ENCODE results near the gene RSPRY1.

RSPRY1 gene

DNA sequence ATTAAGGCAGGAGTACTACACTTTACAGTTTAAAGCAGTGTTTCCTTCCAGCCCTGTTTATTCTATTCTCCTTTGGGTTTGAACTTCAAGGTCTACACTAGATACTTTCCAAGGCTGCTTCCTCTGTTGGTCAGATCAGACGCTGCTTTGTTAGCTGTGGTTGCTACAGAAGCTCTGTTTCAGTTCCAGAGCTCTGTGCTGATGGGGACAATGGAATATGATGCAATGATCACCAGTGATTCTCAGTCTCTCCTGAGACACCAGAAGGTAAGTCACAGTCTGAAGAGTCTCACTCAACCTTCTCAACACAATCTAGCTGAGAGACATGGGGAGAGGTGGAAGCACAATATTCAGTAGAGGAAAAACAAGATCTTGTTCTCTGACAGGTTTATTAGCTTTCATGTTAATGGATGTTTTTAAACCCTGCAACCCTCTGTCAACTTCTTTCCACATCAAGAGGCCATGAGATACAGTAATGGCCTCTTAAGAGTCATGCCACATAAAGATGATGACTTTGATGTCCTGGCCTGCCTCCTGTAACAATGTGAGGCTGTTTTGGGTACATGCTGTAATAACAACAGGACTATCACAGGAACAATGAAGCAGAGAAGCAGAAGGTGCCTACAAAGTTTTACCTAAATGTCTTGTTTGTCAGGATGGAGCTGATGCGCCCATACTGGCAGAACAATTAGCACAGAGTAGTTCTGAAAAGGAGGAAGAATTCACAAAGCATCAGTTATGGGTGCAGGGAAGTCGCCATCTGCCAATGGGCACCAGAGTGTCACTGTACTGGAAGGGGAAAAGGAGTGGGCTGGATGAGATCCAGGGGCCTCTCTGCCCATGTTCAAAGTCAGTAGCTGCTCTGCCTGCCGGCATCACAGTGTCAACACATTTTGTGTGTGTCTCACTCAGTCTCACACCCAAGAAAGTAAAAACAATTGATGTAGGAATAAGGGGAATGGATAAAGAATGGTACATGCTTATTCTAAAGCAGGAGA lies 33.7 kb upstream of the RSPRY1 start:
- no peak for DNase-seq

DNA sequence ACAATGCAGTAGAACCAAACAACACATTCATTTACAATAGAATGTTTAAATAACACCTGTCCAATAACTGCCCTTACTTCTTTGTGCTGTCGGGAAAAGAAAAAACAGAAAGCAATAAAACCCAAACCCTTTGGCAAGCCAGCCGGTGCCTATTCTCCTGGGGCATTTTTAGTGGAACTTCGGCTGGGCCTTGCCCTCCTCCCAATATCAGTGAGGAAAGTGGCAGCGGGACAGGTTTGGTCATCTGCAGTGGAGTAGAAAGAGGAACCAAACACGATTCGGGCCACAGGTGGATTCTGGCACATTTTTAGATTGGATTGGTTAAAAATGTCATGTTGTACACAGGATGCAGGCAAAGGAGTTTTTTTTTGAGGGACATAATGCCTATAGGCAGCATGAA lies 32.3 kb upstream of the RSPRY1 start:
- DNase-seq: no peak

DNA sequence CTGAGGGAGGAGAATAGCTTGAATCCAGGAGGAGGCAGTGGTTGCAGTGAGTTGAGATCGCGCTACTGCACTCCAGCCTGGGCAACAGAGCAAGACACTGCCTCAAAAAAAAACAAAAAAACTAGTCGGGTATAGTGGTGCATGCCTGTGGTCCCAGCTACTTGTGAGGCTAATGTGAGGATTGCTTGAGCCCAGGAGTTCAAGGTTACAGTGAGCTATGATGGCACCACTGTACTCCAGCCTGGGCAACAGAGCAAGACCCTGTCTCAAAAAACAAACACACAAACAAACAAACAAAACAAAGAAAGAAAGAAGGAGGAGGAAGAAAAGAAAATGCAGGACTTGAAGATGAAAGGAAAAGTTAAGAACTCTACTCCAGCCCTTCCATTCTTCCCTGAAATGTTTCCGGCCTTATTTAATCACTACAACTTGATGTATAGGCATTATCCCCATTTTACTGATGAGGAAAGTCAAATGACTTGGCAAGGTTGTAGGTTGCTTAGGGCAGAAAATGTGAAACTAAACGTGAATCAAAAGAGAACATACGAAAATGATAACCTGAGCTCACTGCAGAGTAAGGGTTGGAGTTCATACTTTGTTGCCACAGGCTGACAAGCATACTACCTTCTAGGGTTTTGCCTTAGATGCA lies 30.3 kb upstream of the RSPRY1 start:
- DNase-seq: no peak

DNA sequence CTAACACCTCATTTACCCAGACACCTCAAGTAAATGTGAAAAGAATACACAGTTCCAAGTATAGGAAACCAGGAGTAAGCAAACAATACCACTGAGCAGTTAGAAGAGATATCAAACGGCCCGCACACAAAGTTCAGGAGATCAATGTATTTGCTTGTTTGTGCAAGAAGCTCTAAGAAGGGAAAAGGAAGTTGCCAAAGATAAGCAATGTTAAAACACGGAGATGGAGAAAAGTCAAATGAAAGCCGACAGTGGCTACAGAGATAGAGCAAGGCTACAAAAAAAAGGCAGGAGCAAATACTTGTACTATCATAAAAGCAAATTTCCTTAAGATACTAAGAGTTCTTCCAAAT lies 29.8 kb upstream of the RSPRY1 start:
- DNase-seq: no peak

DNA sequence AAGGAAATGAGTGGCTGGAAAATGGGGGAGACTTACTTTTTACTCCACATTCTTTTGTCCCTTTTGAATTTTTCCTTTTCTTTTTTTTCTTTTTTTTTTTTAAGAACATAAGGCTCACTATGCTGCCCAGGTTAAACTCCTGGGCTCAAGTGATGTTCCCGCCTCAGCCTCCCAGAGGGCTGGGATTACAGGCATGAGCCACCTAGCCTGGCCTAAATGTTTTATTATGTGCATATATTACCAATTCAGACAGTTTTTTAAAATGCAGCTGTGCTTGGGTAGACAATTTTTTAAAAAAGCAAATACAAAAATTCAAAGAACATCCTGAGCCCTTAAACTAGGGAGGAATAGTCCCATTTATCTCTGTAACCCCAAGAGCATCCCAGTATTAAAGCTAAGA lies 28.6 kb upstream of the RSPRY1 start:
- no peak for DNase-seq

DNA sequence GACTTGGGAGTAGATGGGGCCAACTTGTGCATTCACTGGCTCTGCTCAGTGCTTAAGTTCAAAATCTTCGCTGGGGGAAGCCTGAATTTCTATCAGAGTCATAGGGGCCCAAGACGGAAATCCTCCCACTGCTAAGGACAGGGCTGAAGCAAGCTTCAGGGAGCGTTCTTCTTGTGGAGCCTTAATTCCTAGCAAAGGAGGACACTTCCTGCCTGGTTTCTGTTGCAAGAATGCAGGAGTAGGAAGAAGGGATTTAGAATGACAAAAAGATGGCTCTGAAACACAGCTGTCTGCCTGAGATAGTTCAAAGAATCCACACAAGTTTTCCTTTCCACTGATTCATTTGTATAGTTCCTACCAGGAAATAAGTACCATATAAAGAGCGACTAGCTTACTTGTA lies 26.7 kb upstream of the RSPRY1 start:
- DNase-seq: no peak

DNA sequence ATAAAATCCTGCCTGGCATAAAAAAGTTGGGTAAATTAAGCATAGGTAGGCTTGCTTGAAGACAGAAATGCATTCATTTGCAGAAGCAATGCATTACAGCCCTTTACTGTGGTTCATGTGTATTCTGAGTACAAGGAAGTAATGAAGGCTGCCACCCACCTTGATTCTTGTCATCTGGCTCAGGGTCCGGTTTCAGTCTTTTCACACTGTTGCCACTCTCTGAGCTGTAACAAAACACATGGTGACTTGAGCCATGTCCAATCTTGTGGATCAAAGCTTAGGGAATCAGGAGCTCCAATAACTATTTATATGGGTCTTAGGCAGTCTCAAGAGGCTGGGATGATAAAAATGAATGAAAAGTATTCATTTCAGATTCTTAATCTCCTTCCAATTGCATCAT lies 22.3 kb upstream of the RSPRY1 start:
- DNase-seq: no peak

DNA sequence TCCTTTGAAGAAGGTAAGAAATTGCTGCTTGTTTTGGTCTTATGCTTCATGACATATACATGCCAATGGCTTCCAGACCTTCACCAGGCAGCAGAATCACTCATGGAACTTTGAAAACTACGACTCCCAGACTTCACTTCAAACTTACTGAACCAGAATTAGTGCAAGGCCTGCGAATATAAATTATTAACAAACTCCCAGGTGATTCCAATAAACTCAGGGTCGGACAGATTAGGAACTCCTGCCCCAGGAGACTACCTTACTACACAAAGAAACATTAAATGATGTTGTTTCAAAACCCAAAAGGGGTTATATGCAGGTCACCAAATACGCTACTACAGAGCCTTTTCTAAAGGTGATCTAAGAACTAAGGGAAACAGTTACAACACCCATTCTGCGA lies 20.6 kb upstream of the RSPRY1 start:
- DNase-seq: no peak

DNA sequence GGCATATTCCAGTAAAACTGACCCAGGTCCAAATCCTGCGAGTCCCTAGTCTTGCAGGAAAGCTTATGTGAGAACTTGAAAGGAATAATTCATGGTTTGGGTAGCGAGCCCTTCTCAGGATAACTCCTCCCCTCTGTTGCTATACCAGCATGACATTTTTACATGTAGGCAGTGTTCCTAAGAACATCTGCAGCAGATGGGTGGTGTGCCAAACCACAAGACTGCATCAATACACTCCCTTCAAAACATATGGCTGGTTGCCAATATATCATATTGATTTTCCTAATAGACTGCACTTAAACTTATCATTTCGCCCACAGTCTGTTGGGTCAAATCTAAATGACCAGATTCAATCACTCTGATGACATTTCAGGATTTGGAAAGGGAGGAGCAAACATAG lies 20.2 kb upstream of the RSPRY1 start:
- peak; percentile 74 for DNase-seq

DNA sequence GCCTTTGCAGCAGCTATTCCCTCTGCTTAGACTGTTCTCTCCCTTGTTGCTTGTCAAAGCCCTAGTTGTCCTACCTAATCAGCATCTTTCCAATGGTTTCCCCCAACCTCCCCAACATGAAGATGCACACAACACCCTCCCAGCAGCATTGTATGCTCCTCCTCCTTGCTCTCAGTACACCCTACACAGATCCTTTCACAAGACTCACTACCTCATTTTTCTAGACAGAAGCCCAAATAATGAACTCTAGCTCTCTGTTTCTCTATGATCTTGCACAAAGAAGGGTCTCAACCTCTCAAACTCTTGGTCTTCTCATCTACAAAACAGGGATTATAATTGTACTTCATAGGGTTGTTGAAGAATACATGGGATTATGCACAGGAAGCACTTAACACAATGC lies 19.7 kb upstream of the RSPRY1 start:
- no peak for DNase-seq

DNA sequence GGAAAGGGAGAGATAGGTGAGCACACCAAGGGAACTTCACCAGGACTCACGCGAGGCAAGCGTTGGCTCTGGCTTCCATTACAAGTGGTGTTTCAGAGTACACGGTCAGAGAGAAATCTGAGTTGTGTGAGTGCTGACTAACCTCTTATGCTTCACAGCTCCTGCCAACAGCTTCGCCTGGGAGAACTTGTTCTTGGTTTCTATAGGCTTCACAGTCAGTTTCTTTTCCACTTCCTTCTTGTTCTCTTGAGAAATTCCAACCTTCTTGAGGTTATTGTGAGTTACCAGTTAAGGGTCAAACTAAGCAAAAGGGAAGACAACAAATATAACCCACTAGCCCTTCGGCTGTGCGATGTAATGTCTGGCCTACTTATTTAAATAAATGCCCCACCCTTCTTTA lies 19.2 kb upstream of the RSPRY1 start:
- DNase-seq: no peak

DNA sequence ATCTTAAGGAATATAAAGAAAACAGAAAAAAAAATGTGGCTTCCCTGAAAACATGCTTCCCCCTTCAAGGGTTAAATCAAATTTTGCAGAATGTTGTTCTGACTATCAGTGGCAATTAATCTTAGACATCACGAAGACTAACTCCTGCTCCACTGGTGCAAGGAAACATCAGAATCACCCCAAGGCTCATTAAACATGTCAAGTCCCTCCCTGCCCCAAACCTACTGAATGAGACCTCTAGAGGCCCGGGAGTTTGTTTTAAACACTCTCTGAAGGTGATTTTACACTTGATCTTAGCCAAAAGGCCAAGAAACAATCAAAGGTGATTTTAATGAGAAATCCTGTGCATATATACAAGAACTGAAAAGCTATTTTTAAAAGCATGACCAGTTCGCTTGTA lies 18.6 kb upstream of the RSPRY1 start:
- no peak for DNase-seq

DNA sequence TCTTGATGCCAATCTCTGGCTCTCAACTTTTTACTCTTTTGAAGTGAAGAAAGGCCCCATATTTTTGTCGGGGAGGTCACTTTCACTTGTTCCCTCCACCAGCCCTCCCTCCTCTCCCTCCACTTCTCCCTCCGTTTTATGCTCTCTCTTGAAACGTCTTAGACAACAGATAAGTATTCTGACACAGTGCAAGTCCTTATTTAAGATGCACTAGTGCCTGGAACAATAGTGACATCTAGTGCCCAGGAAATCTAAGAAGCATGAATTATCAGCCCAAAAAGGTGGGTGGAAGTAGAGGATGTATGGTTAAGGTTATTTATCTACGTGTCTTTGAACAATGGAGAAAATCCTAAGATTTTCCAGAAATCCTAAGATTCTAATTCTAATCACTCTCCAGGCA lies 18.2 kb upstream of the RSPRY1 start:
- DNase-seq: peak; percentile 45

DNA sequence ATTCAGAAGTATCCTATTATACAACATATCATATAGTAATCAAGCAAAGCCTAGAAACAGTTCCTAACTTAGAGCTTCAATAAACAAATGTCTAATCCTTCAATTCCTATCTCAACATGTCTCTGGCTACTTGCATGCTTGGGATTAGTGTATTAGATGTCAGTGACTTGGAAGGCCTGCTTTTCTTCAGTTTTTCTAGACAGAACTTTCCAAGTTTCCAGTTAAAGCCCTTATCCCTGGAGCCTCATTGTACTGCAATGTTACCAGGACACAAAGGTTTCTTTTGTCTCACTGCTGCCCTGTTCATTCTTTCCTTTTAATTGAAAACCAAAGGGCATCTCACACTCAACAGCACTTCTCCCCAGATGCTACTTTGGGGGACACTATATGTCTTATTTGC lies 16.8 kb upstream of the RSPRY1 start:
- no peak for DNase-seq

DNA sequence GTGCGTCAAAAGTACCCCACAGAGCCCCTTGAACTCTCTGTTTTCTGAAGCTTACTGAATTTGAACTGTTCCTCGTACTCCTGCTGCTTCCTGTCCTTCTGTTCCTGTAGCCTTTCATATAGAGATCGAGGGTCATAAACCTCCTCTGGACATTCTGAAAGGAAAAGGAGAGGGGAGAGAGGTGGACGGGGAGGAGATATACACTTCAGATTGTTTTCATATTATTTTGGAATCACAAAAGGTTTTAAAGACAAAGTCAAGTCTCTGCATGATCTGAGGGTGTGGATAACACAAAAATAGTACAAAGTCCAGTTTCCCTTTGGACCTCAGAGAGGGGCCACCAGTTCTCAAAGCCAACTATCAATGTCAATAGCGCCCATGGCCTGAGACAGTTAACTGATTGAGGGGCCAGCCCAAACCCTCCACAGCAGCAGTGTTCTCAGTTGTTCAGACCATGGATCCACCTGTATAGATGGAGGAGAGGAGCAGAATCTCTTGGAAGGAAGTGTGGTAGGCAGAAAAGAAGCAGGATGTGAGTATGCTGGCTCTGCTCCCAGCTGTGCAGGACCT lies 13.3 kb upstream of the RSPRY1 start:
- no peak for DNase-seq

DNA sequence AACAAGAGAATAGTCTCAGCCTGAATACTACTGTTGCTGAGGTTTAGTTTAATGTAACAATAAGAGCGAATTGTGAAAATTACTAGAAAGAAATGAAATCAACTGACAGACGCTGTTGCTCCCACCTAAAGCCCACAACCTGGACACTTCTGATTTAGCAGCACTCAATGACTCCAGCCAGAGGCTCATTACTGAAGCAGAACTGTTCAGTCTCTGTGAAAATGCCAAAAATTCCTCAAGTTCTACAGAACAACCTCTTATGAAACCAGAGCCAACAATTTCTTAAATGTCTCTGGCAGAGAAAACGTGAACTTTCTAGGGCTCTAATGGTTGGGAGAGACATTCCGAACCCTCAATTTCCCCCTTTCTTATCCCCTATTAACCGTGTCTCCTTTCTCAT lies 10.2 kb upstream of the RSPRY1 start:
- DNase-seq: no peak

DNA sequence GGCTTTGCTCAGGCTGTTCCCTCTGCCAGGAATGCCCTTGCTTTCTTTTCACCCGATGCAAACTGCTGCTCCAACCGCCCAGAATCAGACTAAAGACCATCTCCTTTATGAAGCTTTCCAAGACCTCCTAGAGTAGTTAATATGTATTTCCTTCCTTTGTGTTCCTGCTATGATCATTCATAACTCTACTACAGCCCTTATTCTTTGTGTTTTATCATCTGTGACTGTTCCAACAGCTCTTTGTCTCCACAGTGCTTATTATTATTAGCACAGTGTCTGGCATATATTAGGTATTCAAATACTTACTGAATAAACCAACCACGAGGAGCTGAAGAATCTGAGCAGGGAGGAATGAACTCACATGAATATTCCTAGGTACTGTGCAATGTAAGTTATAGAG lies 7.9 kb upstream of the RSPRY1 start:
- DNase-seq: no peak

DNA sequence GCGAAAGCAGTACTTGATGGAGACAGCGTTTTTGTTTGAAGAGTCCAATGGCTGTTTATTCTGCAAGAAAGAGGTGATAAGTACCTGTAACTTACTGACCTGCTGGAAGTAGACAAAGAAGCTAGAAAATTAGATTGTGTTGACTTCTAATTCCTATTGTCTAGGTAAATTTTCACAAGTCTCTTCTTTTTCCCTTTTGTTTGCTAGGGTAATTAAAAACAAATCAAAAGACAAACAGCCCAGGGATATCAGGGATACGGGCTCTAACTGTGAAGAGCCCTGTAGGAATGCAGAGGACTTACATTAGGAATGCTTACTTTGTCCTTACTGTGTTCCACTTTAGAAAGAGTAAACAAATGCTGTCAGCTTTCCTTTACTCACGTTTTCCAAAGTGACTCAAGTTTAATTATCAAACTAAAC lies 7.3 kb upstream of the RSPRY1 start:
- DNase-seq: no peak

DNA sequence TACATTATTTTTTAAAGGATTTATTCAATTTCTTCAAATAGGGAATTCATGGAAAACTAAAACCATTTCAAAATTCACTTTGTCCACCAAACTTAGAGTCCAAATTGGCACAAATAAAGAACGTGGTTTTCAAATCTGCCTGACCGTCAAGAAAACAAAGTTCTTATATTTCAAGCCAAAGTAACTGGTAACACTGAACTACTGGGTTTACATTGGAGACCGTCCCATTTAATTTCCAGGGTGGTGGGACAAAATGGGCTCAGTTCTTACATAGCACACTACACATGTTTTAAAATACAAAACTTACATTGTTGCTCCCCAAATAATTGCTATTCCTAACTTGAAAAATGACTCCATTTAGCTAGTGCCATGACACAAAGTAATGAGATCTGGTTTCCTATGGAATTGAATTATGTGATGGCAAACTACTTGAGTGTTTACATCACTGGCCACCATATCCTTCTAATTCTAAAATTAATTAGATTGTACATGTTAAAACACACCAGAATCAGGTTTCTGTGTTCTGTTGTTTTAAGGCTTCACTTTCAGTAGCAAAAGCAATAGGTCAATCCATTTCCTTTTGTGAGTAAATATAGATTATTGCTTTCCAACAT lies 6.8 kb upstream of the RSPRY1 start:
- DNase-seq: no peak

DNA sequence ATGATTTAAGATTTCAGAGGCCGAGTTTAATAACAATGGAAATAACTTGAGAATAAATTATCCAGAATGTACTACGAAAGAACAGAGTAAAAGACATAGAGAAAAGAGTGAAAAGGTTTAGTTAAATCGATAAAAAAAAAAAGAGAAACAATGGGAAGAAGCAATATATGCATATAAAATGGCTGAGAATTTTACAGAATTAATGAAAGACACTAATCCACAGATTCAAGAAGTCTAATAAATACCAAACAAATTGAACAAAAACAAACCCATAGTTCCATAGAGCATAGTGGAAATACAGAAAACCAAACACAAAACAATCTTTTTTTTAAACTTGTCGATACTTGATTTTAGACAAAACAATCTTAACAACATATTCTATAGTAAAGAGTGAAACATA lies 2.0 kb upstream of the RSPRY1 start:
- DNase-seq: no peak

DNA sequence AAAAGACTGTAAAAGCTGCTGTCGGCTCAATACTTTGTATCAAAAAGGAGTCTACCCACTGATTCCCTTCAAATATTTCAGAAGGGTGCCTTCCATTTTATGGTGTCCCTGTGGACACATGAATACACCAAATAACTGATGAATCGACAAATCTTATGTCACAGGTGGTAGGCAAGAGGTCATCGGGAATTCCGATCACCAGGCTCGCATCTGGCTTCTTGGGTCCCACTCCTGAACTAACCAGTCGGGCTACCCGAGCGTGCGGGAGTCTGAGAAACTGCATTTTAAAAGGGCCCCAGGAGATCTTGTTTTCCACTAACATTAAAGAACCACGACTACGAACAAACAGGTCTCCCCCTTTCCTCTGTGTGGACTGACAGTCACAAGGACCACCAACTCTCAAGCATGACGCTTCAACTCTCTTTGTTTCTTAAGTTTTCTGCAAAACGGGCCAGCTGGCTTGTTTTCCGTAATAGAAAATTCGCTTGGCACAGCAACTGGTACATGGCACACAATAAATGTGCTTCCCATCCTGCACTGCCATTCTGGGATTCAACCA lies 1.2 kb upstream of the RSPRY1 start:
- no peak for DNase-seq

DNA sequence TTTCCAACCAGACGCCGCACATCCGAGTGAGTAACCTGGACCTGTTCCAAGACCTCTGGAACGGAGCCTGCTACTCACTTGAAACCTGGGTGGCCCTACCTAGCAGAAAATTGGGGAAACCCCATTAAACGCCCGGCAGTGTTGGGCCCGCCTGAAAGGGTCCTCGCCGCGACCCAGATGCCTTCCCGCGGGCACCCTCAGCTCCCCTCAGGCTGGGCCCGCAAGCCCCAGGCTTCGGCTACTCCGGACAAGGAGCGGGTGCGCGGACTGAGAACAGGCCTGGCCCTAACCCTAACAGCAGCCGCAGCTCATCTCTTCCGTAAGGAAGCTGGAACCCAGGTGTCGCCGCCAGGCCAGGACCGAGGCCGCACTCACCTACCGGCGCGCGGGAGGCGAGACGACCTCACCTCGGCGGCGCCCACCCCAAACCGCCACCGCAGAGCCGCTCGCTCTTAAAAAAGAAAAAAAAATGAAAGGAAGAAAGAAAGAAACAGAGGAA lies 634 bp upstream of the RSPRY1 start:
- DNase-seq: peak; percentile 34

All from COR-L47 (cell line).